Measurements from ENCODE around the gene PTPRG.

DNA sequence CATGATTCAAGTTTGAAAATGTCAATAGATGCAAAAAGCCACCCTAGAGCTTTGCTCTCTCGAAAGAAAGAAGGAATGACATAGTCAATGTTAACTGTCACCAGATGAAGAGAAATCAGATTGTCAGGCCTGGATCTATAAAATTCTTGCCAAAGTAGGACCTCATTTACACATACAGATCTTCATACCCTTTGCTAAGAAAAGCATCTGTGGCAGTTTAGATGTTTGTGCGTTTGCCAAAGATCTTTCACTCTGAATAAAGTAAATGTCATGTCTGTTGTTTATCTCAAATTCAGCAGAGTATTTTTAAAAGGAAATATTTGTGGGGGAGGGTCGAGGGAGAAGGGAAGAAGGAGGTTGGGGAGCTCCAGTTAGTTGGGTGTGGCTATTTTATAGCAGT, 692.6 kb downstream of the PTPRG start:
- TF ChIP-seq, protein P1, sequence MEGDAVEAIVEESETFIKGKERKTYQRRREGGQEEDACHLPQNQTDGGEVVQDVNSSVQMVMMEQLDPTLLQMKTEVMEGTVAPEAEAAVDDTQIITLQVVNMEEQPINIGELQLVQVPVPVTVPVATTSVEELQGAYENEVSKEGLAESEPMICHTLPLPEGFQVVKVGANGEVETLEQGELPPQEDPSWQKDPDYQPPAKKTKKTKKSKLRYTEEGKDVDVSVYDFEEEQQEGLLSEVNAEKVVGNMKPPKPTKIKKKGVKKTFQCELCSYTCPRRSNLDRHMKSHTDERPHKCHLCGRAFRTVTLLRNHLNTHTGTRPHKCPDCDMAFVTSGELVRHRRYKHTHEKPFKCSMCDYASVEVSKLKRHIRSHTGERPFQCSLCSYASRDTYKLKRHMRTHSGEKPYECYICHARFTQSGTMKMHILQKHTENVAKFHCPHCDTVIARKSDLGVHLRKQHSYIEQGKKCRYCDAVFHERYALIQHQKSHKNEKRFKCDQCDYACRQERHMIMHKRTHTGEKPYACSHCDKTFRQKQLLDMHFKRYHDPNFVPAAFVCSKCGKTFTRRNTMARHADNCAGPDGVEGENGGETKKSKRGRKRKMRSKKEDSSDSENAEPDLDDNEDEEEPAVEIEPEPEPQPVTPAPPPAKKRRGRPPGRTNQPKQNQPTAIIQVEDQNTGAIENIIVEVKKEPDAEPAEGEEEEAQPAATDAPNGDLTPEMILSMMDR (IDR thresholded peaks at IDR 0.05) = no peak
- no peak for TF ChIP-seq EP300 (IDR thresholded peaks at IDR 0.05)
- TF ChIP-seq POLR2A (IDR thresholded peaks at IDR 0.05) = no peak

Data from suprapubic skin (tissue), 3 donors.